Muscle of back (tissue), 11 donors: Measurements from ENCODE around the gene KCNK15. TPM values are rescaled to one million over a fixed set of nuclear protein-coding genes. Genes with fewer than 3 reads are reported as not detected.
"Not testable (repeated sequence)": the region's sequence is repeated elsewhere in the genome, so short reads cannot be mapped to it uniquely, and the experiment has no call there.

Source experiments
- DNase-seq, 3 donors: peaks; one replicate each; pipeline versions ENCODE4 v3.0.0 to v3.0.0-alpha.2; 2013
- polyA plus RNA-seq, 10 donors: library from polyadenylated mRNA; unstranded; fragments of 120-200 nt; gene quantifications; one replicate each; pipeline ENCODE4 v1.2.1, GENCODE V29; 2013; ENCODE audit not compliant: insufficient read length in 10 of 10

The KCNK15 gene
- polyA plus RNA-seq, 10 donors, result 0.09 to 0.37 (median 0.24) TPM; not detected in 2

DNA sequence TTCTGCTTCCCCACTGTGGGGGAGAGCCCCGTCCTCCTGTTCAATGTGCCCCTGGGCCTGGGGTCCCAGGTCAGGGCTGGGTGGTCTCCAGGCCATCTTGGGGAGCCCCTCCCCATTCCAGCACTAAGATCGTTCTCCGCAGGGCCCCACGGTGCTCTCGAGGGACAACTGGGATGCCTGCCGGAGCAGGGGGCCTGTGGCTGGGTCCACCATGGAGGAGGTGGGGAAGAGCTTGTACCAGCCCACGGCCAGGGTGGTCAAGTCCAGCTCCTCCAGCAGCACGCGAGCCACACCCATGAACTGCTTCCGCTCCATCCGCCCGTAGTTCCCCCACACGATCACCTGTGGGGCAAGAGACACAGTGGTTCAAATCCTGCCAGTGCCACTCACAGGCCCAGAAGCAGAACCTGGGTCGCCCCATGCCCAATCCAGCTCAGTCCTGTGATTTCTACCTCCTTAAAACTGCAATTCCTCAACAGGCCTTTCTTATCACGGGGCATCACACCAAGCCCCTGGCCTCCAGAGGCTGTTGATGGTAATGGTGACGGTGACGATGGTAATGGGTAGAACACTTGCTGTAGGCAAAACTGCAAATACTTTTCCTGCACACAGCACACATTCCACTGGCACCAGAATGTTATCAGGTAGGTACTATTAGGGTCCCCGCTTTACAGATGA lies 10.5 kb downstream of the KCNK15 start:
- DNase-seq, result no peak

DNA sequence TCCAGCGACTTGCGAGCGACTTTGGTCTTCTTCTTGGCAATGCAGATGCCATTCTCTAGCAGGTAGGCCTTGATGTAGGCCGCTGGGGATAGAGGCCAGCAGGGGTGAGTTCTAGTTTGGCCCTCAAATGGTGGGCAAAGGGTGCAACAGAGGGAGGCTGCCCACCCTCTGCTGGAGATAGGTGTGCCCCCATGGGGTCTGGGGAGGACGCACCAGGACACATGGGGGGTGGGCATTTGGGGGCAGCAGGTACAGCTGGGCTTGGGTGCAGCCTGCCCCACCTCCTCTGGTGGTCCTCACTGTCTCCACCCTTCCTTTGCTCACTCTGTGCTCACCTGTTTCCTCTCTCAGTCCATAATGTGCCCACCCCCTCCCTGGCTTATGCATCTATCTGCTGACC lies 11.3 kb downstream of the KCNK15 start:
- DNase-seq, result no peak

DNA sequence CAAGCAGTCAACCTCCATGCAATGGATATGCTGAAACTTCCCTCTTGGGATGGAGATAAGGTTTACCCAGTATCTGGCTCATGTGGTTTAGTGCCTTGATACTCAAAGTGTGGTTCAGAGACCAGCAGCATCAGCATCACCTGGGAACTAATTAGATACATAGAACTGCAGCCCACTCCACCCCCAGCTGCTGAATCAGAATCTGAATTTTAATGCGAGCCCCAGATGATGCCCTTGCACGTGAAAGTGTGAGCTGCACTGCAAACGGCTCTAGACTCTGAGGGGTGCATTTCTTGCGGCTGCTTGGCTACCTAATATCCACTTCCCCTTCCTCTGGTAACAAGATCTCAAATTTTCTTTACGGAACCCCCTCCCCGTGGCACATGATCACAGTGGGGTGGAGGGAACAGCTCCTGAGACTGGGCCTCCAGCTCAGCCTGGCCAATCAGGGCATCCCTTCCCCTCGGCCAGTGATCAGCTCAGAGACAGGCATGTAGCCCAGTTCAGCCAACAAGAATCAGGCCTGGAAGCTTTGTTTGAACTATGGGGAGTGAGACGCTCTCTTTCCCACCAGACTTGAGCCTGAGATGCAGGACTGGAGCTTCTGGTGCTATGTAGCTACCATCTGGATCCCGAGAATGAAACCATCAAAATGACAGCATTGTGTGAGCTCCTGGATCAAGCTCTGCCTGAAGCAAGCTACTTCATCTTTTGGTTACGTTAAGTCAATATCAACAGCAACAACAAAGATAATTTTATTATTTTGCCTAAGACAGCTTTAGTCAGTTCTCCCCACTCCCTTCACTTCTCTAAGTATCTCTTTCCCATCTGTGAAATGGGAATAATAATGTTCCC lies 12.8 kb downstream of the KCNK15 start:
- DNase-seq, result no peak

DNA sequence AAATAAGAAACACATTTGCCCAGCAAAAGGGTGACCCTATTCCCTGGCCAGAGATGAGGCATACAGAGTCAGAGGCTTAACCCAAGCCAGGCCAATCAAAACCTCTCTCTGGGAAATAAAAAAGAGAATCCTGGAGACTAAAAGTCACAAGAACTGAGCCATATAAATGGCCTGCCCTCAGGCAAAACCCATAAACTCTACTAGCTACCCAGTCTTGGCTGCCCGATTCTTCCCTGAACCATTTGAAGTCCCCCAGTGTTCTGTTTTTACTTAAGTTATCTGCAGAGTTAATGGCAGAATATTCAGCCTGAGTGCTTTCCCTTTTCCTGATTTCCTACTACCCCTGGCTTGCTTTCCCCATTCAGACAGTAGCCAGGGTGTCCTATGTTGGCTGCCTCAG lies 13.9 kb downstream of the KCNK15 start:
- no peak for DNase-seq

DNA sequence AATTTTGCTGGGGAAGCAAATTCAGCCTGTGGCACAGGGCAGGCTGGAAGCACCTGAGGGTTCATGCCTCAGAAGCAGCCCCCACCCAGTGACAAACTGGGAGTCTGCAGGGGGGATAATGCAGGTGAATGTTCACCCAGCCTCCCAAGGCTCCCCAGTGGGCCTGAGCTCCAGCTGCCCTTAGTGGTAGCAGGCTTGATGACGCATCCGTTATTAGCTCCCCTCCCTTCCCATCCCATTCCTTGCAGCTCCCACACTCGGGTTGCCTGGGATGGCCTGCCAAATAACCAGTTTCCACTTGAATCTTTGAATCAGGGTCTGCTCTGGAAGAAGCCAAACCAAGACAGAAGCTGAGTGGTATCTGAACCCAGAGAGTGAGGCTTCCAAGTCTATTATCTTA lies 15.8 kb downstream of the KCNK15 start:
- no peak for DNase-seq

DNA sequence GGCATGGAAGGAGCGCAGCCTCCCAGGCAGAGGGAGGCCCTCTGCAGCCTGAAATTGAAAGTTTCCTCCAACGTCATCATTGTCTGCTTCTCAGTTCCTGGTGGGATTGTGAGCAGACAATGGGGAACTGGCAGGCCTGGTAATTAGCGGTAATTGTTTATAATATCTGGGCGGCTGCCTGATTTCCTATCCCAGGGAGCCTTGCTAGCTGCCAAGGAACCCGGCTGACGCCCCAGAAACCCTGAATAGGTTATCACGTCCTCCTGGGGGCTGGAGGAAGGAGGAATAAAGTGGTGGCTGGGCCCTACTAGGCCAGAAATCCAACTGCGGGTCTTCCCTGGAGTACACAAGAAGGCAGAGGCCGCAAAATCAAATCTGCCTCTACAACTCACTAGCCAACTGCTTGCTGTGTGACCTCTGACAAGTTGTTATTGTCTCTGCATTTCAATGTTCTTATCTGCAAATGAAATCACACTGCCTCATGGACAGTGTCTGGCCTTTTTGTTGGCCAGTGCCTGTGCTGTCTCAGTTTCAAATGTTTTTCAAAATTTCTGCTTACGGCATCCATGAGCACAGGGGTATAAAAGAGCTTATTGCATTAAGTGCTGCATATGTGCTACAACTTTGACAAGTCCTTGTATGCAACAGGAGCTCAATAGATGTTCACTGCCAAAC lies 16.9 kb downstream of the KCNK15 start:
- DNase-seq, result no peak

DNA sequence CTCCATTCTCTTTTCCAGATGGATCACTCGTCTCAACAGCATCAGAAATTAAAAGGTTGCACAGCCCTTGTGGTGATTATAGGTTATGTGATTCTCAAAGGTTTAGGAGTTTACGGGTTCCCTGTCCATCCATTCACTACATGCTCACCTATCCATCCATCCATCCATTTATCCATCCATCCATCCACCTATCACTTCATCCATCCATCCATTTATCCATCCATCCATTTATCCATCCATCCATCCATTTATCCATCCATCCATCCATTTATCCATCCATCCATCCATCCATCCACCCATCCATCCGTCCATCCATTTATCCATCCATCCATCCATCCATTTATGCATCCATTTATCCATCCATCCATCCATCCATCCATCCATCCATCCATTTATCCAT lies 18.1 kb downstream of the KCNK15 start:
- not testable (repeated sequence) for DNase-seq

DNA sequence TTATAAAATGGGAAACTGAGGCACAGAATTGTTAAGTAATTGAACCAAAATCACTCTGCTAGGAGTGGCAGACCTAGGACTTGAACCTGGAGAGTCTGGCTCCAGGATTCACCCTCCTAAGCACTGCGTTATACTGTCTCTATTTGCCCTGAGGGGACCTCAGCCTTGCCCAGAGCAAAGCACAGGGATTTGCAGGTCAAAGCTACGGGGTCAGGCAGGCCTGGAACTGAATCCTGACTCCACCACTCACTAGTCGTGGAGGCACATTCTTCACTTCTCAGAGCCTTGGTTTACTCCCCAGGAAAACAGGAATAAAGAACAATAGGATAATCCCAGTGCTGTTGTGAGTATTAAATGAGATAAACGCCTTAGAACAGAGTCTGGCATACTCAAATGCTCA lies 19.4 kb downstream of the KCNK15 start:
- DNase-seq, result no peak

DNA sequence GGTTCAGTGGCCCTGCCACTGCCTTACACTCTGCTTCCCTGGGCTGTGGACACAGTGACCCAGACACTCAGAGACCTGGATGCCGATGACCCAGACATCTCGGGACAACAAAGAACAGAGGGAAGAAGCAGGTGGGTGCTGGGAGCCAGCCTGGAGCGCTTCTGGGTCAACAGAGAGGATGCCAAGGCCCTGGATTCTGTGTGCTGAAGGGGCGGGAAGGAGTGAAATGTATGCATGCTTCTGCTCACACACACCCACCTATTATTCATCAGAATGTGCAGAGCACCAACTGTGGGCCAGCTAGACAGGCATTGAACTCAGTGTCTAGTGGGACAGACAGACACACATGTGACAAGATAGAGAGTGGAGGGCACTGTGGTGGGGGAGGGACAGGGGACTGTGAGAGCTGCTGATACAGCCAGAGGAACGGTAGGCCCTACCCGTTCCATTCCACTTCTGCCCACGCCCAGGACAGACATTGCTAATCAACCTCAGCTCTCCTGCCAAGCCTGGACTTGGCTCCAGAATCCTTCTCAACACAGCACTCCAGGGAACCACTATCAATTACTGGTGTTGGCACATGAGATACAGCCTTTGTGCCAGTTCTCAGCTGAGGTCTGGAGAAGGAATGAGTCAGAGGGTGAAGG lies 20.2 kb downstream of the KCNK15 start:
- no peak for DNase-seq

DNA sequence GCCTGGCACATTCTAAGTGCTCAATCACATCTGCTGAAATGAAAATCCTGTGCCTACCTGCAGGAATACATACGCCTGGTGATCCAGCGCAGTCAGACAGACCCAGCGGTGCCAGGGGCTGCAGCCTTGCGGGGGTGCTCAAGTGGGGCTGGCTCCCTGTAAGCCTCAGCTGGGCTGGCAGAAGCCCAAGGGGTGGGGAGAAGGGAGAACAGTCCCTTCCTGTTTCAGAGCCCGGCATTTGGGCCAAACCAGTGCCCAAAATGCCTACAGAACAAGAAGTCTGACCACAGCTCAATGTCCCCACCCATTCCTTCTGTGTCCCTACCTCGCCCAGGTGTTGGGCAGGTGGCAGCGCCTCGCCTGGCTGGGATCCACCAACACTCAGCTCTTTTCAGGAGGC lies 22.6 kb downstream of the KCNK15 start:
- no peak for DNase-seq

DNA sequence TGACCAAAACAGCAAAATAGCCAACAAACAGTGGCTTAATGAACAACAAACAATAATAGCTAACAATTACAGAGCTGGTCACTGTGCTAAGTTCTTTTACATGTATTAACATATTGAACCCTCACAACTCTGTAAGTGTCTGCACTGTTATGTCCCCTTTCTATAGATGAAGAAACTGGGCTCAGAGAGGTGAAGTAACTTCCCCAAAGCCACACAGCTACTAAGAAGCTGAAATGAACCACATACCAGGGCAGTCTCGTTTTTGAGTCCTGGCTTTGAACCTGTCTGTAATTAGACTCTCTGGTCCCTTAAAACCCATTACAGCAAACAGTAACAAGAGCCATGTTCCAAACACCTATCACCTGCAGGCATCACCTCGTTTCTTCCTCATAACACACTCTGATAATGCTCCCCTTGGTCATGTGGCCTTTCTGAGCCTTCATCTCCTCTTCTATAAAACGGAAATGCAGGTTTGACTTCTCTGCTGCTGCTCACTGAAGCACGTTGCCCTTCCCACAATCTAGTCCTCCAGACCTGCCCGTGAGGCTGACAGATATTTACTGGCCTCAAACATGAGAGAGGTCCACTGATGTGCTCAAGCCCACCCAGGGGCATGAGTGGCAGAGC lies 23.3 kb downstream of the KCNK15 start:
- no peak for DNase-seq

DNA sequence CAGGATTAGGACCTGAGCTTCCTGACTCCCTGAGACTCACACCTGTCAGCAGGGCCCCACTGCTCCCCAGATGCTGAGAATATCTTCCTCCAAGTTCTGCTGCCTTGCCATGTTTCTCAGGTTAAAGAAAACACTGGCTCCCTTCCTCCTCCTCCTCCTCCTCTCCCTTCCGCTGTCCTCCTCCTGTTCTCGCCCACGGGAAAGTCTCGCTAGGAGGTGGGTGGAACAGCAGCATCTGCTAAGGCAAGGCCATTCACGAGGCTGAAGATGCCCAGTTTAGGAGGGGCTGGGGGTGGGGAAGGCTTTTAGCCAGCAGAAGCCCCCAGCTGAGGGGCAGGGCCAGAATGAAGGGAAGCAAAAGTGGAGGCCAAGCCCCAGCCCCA lies 23.8 kb downstream of the KCNK15 start:
- DNase-seq, result no peak

DNA sequence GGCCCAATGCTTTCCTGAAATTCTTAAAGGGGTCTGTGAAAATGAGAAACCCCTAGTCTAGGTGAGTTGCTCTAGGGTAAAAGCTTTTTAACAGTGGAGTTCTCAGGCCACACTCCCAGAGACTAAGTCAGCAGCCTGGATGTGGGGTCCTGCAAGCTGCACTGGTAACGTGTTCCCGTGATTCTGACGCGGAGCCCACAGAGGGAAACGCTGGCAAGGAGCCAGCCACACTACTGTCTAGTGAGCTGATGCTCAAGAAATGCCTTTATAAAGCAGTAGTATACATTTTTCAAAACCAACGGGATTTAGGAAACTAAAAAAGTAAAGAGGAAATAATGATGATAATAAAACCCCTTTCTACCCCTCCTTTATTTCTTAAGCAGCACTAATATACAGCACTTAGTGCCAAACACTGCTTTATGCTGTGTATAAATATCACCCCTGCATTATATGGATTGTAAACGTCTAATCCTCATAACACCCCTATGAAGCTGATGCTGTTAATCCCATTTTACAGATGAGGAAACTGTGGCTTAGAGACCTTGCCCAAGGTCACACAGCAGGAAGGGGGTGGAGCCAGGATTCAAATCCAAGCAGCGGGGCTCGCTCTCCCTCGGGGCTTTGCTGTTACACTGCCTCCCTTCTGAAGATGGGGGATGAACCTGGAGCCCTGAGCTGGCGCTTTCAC lies 25.0 kb downstream of the KCNK15 start:
- no peak for DNase-seq

DNA sequence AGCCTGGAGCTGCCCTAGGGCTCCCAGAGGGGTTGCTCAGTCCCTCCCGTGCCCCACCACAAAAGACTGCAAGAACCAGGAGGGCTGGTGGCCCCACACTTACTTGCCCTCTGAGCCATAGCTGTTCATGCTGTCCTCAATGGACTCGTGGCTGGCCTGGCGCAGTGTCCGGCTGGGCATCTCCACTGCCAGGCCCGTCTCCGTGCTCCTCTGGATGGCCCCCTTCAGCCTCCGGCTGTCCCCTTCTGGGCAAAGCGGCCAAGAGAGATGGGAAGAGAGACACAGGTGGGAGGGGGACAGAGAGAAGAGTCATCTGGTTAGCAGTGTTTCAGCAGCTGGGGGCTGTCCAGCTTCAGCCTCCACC lies 25.5 kb downstream of the KCNK15 start:
- no peak for DNase-seq

DNA sequence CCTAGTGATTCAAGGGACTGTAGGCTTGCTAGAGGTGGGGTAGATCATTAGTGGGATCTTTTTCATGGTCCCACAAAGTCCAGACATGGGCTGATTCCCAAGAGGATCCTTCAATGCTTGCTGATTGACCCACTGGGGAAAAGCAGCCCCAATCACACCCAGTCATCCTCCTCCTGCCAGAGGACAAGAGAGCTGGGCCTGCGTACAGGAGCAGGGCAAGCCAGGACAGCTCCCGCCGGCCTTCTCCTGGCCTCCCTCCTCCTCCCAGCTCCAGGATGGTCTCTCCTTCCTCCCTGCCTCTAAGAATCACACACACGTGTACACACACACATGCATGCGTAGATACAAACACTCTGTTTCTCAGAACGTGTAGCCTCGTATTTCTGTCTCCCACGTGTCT lies 27.0 kb downstream of the KCNK15 start:
- DNase-seq, result no peak

DNA sequence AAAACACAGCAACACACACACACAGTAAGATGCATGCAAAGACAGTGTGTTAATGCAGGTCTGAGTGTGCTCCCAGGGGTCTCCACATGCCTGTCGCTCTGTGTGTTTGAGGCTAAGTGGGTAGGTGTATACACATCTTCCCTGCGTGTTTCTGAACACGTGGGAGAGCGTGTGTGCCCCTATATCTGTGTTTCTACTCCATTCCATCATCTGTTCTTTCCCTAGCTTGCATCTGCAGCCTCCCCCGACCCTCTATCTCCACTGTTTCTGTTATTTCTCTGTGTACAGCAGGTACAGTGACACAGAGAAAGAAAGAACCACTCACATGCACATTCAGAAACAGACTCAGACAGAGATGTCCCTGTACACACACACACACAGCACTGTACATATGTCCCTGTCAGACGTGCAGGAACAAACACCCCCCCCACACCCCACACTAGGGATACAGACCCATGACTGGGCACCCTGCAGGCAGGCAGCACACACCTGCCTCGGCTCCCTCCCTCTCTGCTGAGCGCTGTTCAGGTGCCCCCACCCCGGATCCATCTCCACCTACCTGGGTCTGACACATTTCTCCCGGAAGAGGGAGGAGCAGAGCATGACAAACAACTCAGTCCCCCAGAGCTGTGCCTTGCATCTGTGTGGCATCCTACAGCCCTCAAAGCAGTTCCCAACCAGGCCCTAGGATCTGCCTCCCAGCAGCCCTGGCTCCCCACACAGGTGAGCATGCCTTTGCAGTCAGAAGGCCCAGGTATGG lies 27.6 kb downstream of the KCNK15 start:
- DNase-seq, result no peak

DNA sequence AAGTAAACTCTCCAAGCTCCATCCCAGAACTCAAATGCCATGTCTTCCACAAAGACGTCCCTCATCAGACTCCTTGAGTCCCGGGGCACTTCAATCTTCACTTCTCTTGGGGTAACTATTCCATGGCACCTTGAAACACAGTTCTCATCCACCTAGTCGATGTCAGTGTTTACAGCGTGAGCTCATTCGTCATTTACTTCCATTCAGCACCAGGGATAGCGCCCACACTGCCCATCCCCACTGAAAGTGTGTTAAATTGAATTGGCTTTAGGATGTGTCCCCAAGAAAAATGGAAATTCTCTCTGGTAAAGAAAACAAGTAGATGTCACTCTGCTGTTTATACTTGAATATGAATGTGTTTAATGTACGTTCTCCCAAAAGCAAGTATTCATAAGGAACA lies 31.3 kb downstream of the KCNK15 start:
- peak; percentile 5 to 43 (median 23) for DNase-seq

DNA sequence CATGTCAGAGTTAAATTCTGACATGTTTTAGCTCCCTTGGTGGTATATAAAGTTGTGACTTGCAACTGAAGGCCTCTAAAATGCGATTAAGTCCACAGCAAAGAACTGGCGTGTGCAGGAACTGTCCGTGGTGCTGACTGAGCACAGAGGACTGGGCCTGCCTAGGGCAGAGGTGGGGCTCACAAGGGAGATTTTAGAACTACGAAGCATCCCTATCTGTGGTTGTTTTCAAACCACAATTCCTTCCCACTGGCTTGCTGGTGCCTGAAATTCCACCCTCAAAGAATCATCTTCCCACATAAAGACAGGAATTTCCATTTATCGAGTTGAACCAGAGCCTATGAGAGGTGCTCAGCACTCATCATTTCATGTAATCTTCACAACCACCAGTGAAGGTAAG lies 34.6 kb downstream of the KCNK15 start:
- DNase-seq, result peak; percentile 30 to 81 (median 76)

DNA sequence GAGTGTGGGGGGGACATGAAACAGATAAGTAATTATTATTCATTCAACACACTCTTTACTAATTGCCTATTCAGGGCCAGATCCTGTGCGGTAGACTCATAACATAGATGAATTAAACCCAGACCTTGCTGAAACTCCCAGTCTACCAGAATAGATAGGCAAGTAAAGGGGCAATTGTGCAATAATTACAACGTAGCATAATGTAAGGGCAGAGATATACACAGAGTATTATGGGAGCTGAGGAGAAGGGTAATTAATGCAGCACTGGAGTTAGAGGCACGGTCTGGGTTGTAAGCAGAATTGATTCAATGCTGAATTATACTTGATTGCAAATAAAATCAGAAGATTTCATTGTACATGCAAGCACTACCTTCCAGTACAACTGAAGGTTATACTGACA lies 35.5 kb downstream of the KCNK15 start:
- DNase-seq, result no peak

DNA sequence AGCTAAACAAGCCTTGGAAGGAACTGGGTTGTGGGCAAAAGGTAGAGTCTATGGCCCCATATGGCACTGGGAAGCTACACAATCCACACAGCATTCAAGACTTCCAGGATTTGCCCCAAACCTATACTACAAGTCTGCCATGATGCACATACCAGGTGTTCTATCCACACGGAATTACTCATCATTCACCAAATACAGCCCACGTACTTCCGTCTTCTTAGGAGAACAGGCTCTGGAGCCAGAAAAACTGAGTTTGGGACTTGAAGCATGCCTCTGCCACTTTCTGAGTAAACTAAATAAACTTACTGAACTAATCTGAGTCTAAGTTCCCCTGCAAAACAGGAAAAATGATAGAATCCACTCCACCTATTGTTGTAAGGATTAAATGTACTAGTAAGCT lies 36.1 kb downstream of the KCNK15 start:
- no peak for DNase-seq

DNA sequence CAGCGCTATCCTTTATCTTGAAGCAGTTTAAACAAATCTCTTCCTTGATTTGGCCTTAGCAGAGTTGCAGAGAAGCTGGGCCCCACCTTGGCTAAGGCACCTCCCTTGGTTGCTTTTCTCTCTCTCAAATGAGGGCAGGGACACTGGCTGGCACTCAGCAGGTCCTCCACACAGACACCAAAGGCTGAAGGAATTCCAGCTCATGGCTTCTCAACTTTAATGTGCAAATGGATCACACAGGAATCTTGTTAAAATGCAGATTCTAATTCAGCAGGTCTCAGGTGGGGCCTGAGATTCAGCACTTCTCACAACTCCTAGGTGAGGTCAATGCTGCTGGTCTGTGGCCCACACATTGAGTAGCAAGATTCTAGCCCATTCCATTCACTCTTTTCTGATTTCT lies 39.0 kb downstream of the KCNK15 start:
- DNase-seq, result no peak
